Esophagus muscularis mucosa (tissue), 4 donors: Measurements from ENCODE around the gene SHOC1. TPM values are rescaled to one million over a fixed set of nuclear protein-coding genes. Genes with fewer than 3 reads are reported as not detected.
A peak's percentile ranks its signal among the peaks of the same experiment; 100 is the strongest.

ENCODE experiments used
- DNase-seq: peaks from one replicate; pipeline ENCODE4 v3.0.0-alpha.2; 2017; ENCODE audit errors: extremely low spot score
- H3K27ac ChIP-seq, 4 donors: fragments of 200-600 bp; sonication (generic); replicated peaks in 1 of 4; 1 replicate in 3 of 4; 2 replicates in 1 of 4; pipeline ENCODE4 v1.5.1; 2016 to 2019; ENCODE audit warnings: mild to moderate bottlenecking in 1 of 4
- H3K27me3 ChIP-seq, 4 donors: fragments of 200-600 bp; sonication (generic); one replicate each; pipeline versions ENCODE4 v1.5.1 to v1.6.0; 2016 to 2019
- H3K36me3 ChIP-seq, 4 donors: fragments of 200-600 bp; sonication (generic); one replicate each; pipeline ENCODE4 v1.5.1; 2016 to 2019
- H3K4me1 ChIP-seq, 4 donors: fragments of 200-600 bp; sonication (generic); one replicate each; pipeline ENCODE4 v1.5.1; 2016 to 2019
- H3K4me3 ChIP-seq, 4 donors: fragments of 200-600 bp; sonication (generic); 1 replicate in 2 of 4; 2 replicates in 2 of 4; pipeline ENCODE4 v1.5.1; 2016 to 2019; ENCODE audit warnings: mild to moderate bottlenecking in 4 of 4, moderate library complexity in 1 of 4
- H3K9me3 ChIP-seq, 4 donors: fragments of 200-600 bp; sonication (generic); 1 replicate in 3 of 4; 2 replicates in 1 of 4; pipeline ENCODE4 v1.5.1; 2016 to 2019
- EP300 ChIP-seq: sonication (generic); formaldehyde crosslinking; IDR thresholded peaks from one replicate; pipeline ENCODE4 v1.6.1; 2017; ENCODE audit warnings: antibody characterized with exemption
- POLR2A ChIP-seq: fragments of 450-650 bp; IDR thresholded peaks from one replicate; pipeline ENCODE4 v1.6.1; 2017; ENCODE audit warnings: antibody characterized with exemption, moderate library complexity, mild to moderate bottlenecking, low read depth
- POLR2AphosphoS5 ChIP-seq, 2 donors: sonication (generic); formaldehyde crosslinking; IDR thresholded peaks; one replicate each; pipeline ENCODE4 v1.6.1; 2017; ENCODE audit warnings: antibody characterized with exemption in 2 of 2
- WGBS: methylation state at CpG from one replicate; pipeline ENCODE4 v1.1.5; 2018; 5-methylcytosine and 5-hydroxymethylcytosine counted together
- intact Hi-C: fragments of 100-400 bp; cut with DNase I; formaldehyde crosslinking; loops from one replicate; pipeline ENCODE4 v1.15.1; 2023
- small RNA-seq, 3 donors: library from RNA; depleted of rRNA; stranded (forward); fragments of <200 nt; gene quantifications; one replicate each; pipeline ENCODE3, GENCODE V24; 2016
- total RNA-seq, 4 donors: library from RNA; depleted of rRNA; stranded (reverse); fragments of >200 nt; gene quantifications; one replicate each; pipeline versions ENCODE4 v1.1.0 to v1.2.1, GENCODE V29; 2016
- TF ChIP-seq, protein P1 (sequence below), 3 experiments: fragments of 200-600 bp in 2 of 3; fragments of 450-650 bp in 1 of 3; sonication (generic) in 2 of 3; IDR thresholded peaks; one replicate each; pipeline ENCODE4 v1.5.1; 2017 to 2019; ENCODE audit warnings: antibody characterized with exemption in 3 of 3, mild to moderate bottlenecking in 2 of 3, moderate library complexity in 1 of 3

Gene SHOC1
- total RNA-seq, 4 donors from 2014 or later = under 0.01 TPM; not detected in 3

DNA sequence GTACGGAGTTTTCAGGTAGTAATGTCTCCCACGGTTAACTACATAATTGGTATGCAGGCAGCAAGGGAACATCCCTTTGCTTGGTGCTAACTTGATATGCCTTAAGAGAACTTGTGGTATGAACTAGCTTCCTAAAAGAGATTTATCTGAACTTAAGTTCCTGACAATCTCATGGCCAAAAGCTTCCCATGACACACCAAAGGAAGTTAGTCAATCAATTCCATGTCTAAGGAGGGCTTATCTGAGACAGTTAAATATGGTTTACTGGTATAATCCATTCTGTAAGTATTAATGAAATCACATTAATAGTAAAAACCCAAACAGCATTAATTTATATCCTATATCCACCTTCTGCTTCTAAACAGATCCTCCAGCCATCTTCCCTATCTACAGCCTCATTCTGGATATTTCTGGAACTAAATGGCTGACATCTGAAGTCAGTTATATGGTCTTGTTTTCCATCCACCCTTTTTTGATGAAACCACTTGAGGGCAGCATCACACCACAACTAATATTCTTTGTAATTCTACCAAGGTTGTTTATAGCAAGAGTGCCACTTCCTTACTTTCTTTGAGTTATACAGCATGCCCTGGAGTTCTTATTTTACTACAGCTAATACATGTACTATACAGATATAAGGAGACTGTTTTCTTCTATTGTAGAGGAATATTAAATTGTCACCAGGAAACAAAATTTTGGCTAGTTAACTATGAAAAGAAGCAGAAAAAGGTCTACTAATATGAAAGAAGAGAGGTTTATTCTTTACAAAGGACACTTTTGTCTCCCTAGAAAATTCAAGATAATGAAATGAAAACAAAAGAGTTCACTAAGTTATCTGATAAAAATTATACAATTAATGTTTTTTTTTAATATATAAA is 34.7 kb downstream of the SHOC1 start:
- Histone ChIP-seq H3K4me1 (peaks cover 0 to 8% (median 0%) of the 10 kb centered on the region in 4 donors), H3K4me3 (no peak overlapping the region), H3K27ac (no peak overlapping the region), H3K9me3 (no peaks in the 10 kb centered on the region), H3K27me3 (no peaks in the 10 kb centered on the region), H3K36me3 (no peaks in the 10 kb centered on the region)
- TF ChIP-seq, protein P1, sequence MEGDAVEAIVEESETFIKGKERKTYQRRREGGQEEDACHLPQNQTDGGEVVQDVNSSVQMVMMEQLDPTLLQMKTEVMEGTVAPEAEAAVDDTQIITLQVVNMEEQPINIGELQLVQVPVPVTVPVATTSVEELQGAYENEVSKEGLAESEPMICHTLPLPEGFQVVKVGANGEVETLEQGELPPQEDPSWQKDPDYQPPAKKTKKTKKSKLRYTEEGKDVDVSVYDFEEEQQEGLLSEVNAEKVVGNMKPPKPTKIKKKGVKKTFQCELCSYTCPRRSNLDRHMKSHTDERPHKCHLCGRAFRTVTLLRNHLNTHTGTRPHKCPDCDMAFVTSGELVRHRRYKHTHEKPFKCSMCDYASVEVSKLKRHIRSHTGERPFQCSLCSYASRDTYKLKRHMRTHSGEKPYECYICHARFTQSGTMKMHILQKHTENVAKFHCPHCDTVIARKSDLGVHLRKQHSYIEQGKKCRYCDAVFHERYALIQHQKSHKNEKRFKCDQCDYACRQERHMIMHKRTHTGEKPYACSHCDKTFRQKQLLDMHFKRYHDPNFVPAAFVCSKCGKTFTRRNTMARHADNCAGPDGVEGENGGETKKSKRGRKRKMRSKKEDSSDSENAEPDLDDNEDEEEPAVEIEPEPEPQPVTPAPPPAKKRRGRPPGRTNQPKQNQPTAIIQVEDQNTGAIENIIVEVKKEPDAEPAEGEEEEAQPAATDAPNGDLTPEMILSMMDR (IDR thresholded peaks at IDR 0.05) = peak; percentile 67 to 73 (median 72)
- no peak for TF ChIP-seq EP300
- 85% methylated on average over 2 of the region's 2 CpGs for WGBS
- intact Hi-C loops = loop anchor here (1.0 to 10.0 kb wide), 3 partner anchors 315 to 602 kb away; partner anchors contain the start of gene PTBP3
- DNase-seq = no peak

DNA sequence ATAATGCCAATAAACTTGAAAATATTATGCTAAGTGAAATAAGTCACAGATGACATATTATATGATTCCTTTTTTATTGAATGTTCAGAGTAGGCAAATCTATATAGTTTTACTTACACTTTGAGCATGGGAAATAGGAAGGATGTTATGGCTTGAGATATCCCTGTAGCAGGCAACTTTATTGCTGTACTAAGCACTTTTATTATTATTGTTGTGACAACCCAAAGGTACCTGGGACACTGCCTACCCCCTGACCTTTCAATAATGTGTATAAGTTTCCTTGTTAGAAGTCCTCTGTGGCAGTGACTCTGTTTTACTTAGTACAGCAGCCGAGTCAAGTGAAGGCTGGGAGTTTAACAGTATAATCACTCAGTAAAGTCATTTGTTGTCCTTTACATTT is 39.9 kb downstream of the SHOC1 start:
- DNase-seq = no peak
- intact Hi-C loops = loop anchor here (10.0 kb wide), 1 partner anchor 580 kb away; the partner anchor contains the start of gene PTBP3
- no peak overlapping the region for H3K27ac ChIP-seq
- 79% methylated on average over 1 of the region's 1 CpG for WGBS
- peaks cover 0 to 13% (median 4%) of the 10 kb centered on the region in 4 donors for H3K9me3 ChIP-seq
- H3K4me3 ChIP-seq = no peak overlapping the region
- H3K36me3 ChIP-seq = no peaks in the 10 kb centered on the region
- TF ChIP-seq POLR2AphosphoS5 (IDR thresholded peaks at IDR 0.05) (no peak), POLR2A (no peak), EP300 (no peak)
- TF ChIP-seq, protein P1 (IDR thresholded peaks at IDR 0.05) = no peak
- peaks cover 0 to 2% (median 0%) of the 10 kb centered on the region in 4 donors for H3K4me1 ChIP-seq
- H3K27me3 ChIP-seq = no peaks in the 10 kb centered on the region

DNA sequence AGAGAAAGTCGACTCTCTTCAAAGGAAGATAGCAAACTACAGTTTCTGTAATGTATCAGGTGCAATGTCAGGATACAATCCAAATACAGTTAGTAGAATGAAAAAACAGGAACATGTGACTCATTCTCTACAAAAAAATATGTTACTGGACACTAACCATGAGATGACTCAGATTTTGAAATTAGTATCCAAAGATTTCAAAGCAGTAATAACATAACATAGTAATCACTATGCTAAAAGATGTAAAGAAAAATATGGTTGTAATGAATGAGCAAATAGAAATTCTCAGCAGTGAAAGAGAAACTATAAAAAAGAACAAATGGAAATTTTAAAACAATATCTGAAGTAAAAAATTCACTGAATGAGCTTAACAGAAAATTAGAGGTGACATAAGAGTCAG is 42.3 kb downstream of the SHOC1 start:
- Histone ChIP-seq H3K9me3 (peaks cover 0 to 13% (median 4%) of the 10 kb centered on the region in 4 donors), H3K36me3 (no peaks in the 10 kb centered on the region), H3K4me3 (no peak overlapping the region), H3K27ac (no peak overlapping the region), H3K27me3 (no peaks in the 10 kb centered on the region), H3K4me1 (no peaks in the 10 kb centered on the region)
- DNase-seq = no peak
- intact Hi-C loops = loop anchor here (10.0 kb wide), 1 partner anchor 582 kb away; the partner anchor contains the start of gene PTBP3
- TF ChIP-seq POLR2AphosphoS5 (IDR thresholded peaks at IDR 0.05) (no peak), POLR2A (no peak), EP300 (no peak)
- TF ChIP-seq, protein P1 (IDR thresholded peaks at IDR 0.05) = no peak
- 41% methylated on average over 1 of the region's 1 CpG for WGBS

Small RNA genes lying within 50 kb of the gene (small RNA-seq; reads per million reads assigned to genes)
- 0 reads per million in 3 donors for gene RNU6-1013P

Other genes starting within 250 kb of the SHOC1 start
- gene PTGR1, start 195.3 kb downstream of the SHOC1 start, total RNA-seq = 10 to 100 TPM; 18.5 to 43.5 (median 35.9) TPM
- 10 to 100 TPM in 1 of 4 donors, 1 to 10 TPM in 3; 8.8 to 12.0 (median 9.5) TPM for gene DNAJC25, start 163.6 kb downstream of the SHOC1 start, total RNA-seq
- 10 to 100 TPM; 28.4 to 94.3 (median 66.1) TPM for gene GNG10, start 133.3 kb downstream of the SHOC1 start, total RNA-seq
- 10 to 100 TPM; 24.5 to 87.8 (median 33.5) TPM for gene UGCG, start 101.9 kb upstream of the SHOC1 start, total RNA-seq